Endothelial cell of umbilical vein (primary cell): Measurements from ENCODE around the gene CUEDC1. TPM values are rescaled to one million over a fixed set of nuclear protein-coding genes. Genes with fewer than 3 reads are reported as not detected.

Source experiments
- BruUV-seq: library from RNA; stranded (reverse); fragments of 400-500 nt; replicated peaks from 2 replicates; lab custom pipeline; 2021; lab: Mats Ljungman, UMichigan
- CTCF ChIA-PET: fragments of 300-600, 350-600 bp; sonication (Branson Sonifier 250); formaldehyde crosslinking; loops from one replicate; lab custom pipeline; 2021; ENCODE audit warnings: antibody characterized with exemption, inconsistent platforms; lab: Charles Lee
- POLR2A ChIA-PET: fragments of 300-600, 350-600 bp; sonication (Branson Sonifier 250); formaldehyde crosslinking; loops from one replicate; lab custom pipeline; 2021; ENCODE audit warnings: antibody characterized with exemption, inconsistent platforms; lab: Charles Lee
- DNase-seq: peaks from one replicate; pipeline ENCODE4 v3.0.0-alpha.2; 2011; ENCODE audit warnings: low read depth, low spot score
- FAIRE-seq: peaks from 2 replicates; lab custom pipeline; 2011; peaks lifted over from hg19 to GRCh38; lab: Jason Lieb, UNC
- H2AFZ ChIP-seq: 2 replicates; pipeline ENCODE4 v1.6.0; 2012; ENCODE audit warnings: low read depth, low read length, control low read depth, inconsistent platforms
- H3K27ac ChIP-seq: 2 replicates; pipeline ENCODE4 v1.5.1; 2011; ENCODE audit warnings: low read depth, mild to moderate bottlenecking, control low read depth, low read length, moderate library complexity; ENCODE audit not compliant: insufficient read depth
- H3K27me3 ChIP-seq, 2 experiments: 2 replicates each; pipeline versions ENCODE4 v1.6.0 to v1.6.1; 2011; ENCODE audit warnings: low read length in 2 of 2, mixed read lengths in 1 of 2; ENCODE audit not compliant: control insufficient read depth in 2 of 2, insufficient read depth in 2 of 2
- H3K36me3 ChIP-seq, 2 experiments: 2 replicates in 1 of 2; 3 replicates in 1 of 2; pipeline ENCODE4 v1.5.1; 2011; ENCODE audit warnings: low read length in 2 of 2, mild to moderate bottlenecking in 1 of 2, moderate library complexity in 1 of 2; ENCODE audit not compliant: control insufficient read depth in 2 of 2, insufficient read depth in 2 of 2; ENCODE audit errors: extremely low read depth in 1 of 2
- H3K4me1 ChIP-seq: 3 replicates; pipeline ENCODE4 v1.5.1; 2011; ENCODE audit warnings: mild to moderate bottlenecking, low read length; ENCODE audit not compliant: control insufficient read depth, insufficient read depth; ENCODE audit errors: extremely low read depth
- H3K4me2 ChIP-seq: 2 replicates; pipeline ENCODE4 v1.6.1; 2011; ENCODE audit warnings: low read length, control low read depth, mixed read lengths; ENCODE audit not compliant: insufficient read depth
- H3K4me3 ChIP-seq, 3 experiments: fragments of 200-600 bp in 1 of 3; sonication (generic), shearing (Covaris generic) in 1 of 3; replicated peaks in 1 of 3; 2 replicates each; pipeline ENCODE4 v1.5.1; 2011 to 2016; ENCODE audit warnings: control low read depth in 3 of 3, low read length in 3 of 3, mild to moderate bottlenecking in 2 of 3, inconsistent platforms in 1 of 3, low read depth in 1 of 3, moderate library complexity in 1 of 3; ENCODE audit not compliant: insufficient read depth in 1 of 3
- H3K79me2 ChIP-seq: 2 replicates; pipeline ENCODE4 v1.6.0; 2012; ENCODE audit warnings: low read length, inconsistent platforms; ENCODE audit not compliant: control insufficient read depth, insufficient read depth
- H3K9ac ChIP-seq: replicated peaks from 2 replicates; pipeline ENCODE3; 2011; ENCODE audit warnings: low read length, control low read depth; ENCODE audit not compliant: insufficient read depth; ENCODE audit errors: extremely low read depth
- H3K9me1 ChIP-seq: replicated peaks from 3 replicates; pipeline ENCODE4 v1.6.0; 2011; ENCODE audit warnings: mild to moderate bottlenecking, low read length; ENCODE audit not compliant: control insufficient read depth, insufficient read depth; ENCODE audit errors: extremely low read depth
- H3K9me3 ChIP-seq: replicated peaks from 2 replicates; pipeline ENCODE4 v1.5.1; 2012; ENCODE audit warnings: low read length, inconsistent platforms; ENCODE audit not compliant: control insufficient read depth, insufficient read depth
- H4K20me1 ChIP-seq: replicated peaks from 2 replicates; pipeline ENCODE3; 2011; ENCODE audit warnings: mild to moderate bottlenecking, low read length; ENCODE audit not compliant: control insufficient read depth, insufficient read depth; ENCODE audit errors: extremely low read depth
- CTCF ChIP-seq, 2 donors: IDR thresholded peaks; 1 replicate in 1 of 2; 2 replicates in 1 of 2; pipeline ENCODE4 v1.5.1; 2011; ENCODE audit warnings: low read length in 2 of 2, mild to moderate bottlenecking in 2 of 2, moderate library complexity in 2 of 2, control low read depth in 1 of 2, inconsistent platforms in 1 of 2, low read depth in 1 of 2; ENCODE audit not compliant: insufficient read depth in 1 of 2; ENCODE audit errors: extremely low read depth in 1 of 2
- EZH2 ChIP-seq: IDR thresholded peaks from 2 replicates; pipeline ENCODE4 v1.6.1; 2012; ENCODE audit warnings: borderline replicate concordance, low read depth, mild to moderate bottlenecking, moderate library complexity, low read length, inconsistent platforms; ENCODE audit not compliant: severe bottlenecking
- FOS ChIP-seq: IDR thresholded peaks from 2 replicates; pipeline ENCODE4 v1.6.1; 2011; ENCODE audit warnings: mild to moderate bottlenecking, low read length, moderate library complexity, borderline replicate concordance; ENCODE audit not compliant: insufficient read depth
- GATA2 ChIP-seq: IDR thresholded peaks from 2 replicates; pipeline ENCODE4 v1.7.0; 2011; ENCODE audit warnings: low read depth, mild to moderate bottlenecking, moderate library complexity, mixed read lengths, low read length; ENCODE audit not compliant: insufficient read length, insufficient read depth
- JUN ChIP-seq: IDR thresholded peaks from 2 replicates; pipeline ENCODE4 v1.6.1; 2011; ENCODE audit warnings: borderline replicate concordance, low read depth; ENCODE audit not compliant: insufficient read length, insufficient read depth
- MYC ChIP-seq: IDR thresholded peaks from one replicate; pipeline ENCODE4 v1.6.1; 2011; ENCODE audit warnings: mild to moderate bottlenecking, low read depth, low read length
- POLR2AphosphoS5 ChIP-seq: IDR thresholded peaks from 2 replicates; pipeline ENCODE4 v1.6.1; 2012; ENCODE audit warnings: low read depth, mild to moderate bottlenecking, control low read depth, low read length, moderate library complexity; ENCODE audit not compliant: insufficient read depth
- dilution Hi-C: fragments of 300-500 bp; cut with MboI; formaldehyde crosslinking; loops from one replicate; pipeline ENCODE4 v1.15.0; 2019; ENCODE audit warnings: low sequenced_read_pairs; ENCODE audit not compliant: extremely low pct_ligation_motif_present
- intact Hi-C: fragments of 100-400 bp; cut with micrococcal nuclease; formaldehyde crosslinking; loops from one replicate; pipeline ENCODE4 v1.10.0; 2022
- polyA plus RNA-seq, 4 experiments: library from polyadenylated mRNA; depleted of rRNA in 3 of 4; stranded (reverse) in 3 of 4; unstranded in 1 of 4; fragments of >200 nt; gene quantifications; 2 replicates each; pipeline versions ENCODE4 v1.2.1 to v1.2.3, GENCODE V29; 2011 to 2012; ENCODE audit warnings: missing spikeins in 1 of 4
- total RNA-seq: library from RNA; stranded (reverse); gene quantifications from 2 replicates; pipeline ENCODE4 v1.2.3, GENCODE V29; 2021

The CUEDC1 gene
- total and polyA plus RNA-seq, 2 donors (not counting 3 experiments of a cell fraction or from before 2014, with no cell fraction given), result 15.8 to 27.7 TPM

GRCh38 chr17:57948169-57948554 lies 7.0 kb downstream of the CUEDC1 start:
- Histone ChIP-seq H3K36me3 (no peaks in the 10 kb centered on the region), H3K79me2 (peaks cover 8% of the 10 kb centered on the region), H3K4me2 (peak overlapping the region; percentile 41), H4K20me1 (no peaks in the 10 kb centered on the region), H3K9me3 (no peaks in the 10 kb centered on the region), H3K4me1 (peaks cover 46% of the 10 kb centered on the region), H3K27me3 (no peaks in the 10 kb centered on the region), H3K9ac (no peak overlapping the region), H3K27ac (peak overlapping the region; percentile 37), H3K4me3 (no peak overlapping the region), H3K9me1 (no peaks in the 10 kb centered on the region), H2AFZ (no peak overlapping the region)
- intact Hi-C loops, result no loop called here
- BruUV-seq, result no TSS peak
- TF ChIP-seq EZH2 (no peak), FOS (no peak), GATA2 (no peak), JUN (no peak), CTCF (IDR thresholded peaks at IDR 0.05; ENCODE audit: extremely low read depth in 1 of 2, insufficient read depth in 1 of 2, low read depth in 1 of 2, low read length in 2 of 2) (no peak), POLR2AphosphoS5 (no peak), MYC (no peak)
- ChIA-PET CTCF (interaction anchor here (1.2 to 3.1 kb wide), 11 partner anchors 12 to 90 kb away, joined by 3 to 15 read pairs (median 4); no protein-coding TSS in a partner anchor), POLR2A (interaction anchor here (1.1 kb wide), 1 partner anchor 13 kb away, joined by 4 read pairs; no protein-coding TSS in a partner anchor)
- dilution Hi-C loops, result no loop called here
- FAIRE-seq (no peak), DNase-seq (no peak)
